Glomerular endothelial cell (primary cell): Measurements from ENCODE around the gene ADGRL3. TPM values are rescaled to one million over a fixed set of nuclear protein-coding genes. Genes with fewer than 3 reads are reported as not detected.
"Not testable (repeated sequence)": the region's sequence is repeated elsewhere in the genome, so short reads cannot be mapped to it uniquely, and the experiment has no call there.

ENCODE experiments used
- DNase-seq: peaks from one replicate; pipeline ENCODE4 v3.0.0-alpha.2; 2011; ENCODE audit warnings: low read depth, low spot score; ENCODE audit errors: extremely low read depth
- total RNA-seq: library from RNA; depleted of rRNA; stranded (reverse); fragments of >200 nt; gene quantifications from 2 replicates; pipeline ENCODE4 v1.2.3, GENCODE V29; 2015

The ADGRL3 gene
- total RNA-seq, 1 donor from 2014 or later, result 1.1 TPM

GRCh38 chr4:61204353-61205060, 4.4 kb downstream of the ADGRL3 start:
- DNase-seq, result no peak

- DNase-seq, result no peak
Measured at GRCh38 chr4:61205066-61205465, 4.9 kb downstream of the ADGRL3 start.

- not testable (repeated sequence) for DNase-seq
Measured at GRCh38 chr4:61207156-61207555, 7.0 kb downstream of the ADGRL3 start.

GRCh38 chr4:61210186-61210939, 10.2 kb downstream of the ADGRL3 start:
- DNase-seq, result no peak

DNA sequence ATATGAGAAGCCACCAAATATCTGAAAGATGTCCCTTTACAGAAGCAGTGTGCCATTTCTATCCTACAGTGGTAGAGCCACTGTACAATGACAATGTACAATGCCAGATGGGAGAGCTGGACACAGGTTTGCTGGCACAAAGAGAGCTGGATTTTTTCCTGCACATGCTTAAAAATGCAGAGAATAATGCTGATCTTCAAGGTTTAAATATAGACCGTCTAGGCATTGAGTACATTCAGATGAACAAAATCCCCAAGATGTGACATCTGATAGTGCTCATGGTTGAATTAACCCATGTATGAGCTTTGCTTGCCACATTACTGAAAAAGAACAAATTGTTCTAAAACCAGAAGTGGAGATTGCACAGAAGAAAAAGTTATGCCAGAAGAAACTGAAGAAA, 11.7 kb downstream of the ADGRL3 start:
- DNase-seq, result no peak

- DNase-seq, result no peak
Measured at GRCh38 chr4:61212788-61213187, 12.7 kb downstream of the ADGRL3 start.

GRCh38 chr4:61214680-61215079, 14.6 kb downstream of the ADGRL3 start:
- DNase-seq, result no peak

GRCh38 chr4:61217222-61217621, 17.1 kb downstream of the ADGRL3 start:
- no peak for DNase-seq

- no peak for DNase-seq
Measured at GRCh38 chr4:61220556-61220955, 20.4 kb downstream of the ADGRL3 start.

DNA sequence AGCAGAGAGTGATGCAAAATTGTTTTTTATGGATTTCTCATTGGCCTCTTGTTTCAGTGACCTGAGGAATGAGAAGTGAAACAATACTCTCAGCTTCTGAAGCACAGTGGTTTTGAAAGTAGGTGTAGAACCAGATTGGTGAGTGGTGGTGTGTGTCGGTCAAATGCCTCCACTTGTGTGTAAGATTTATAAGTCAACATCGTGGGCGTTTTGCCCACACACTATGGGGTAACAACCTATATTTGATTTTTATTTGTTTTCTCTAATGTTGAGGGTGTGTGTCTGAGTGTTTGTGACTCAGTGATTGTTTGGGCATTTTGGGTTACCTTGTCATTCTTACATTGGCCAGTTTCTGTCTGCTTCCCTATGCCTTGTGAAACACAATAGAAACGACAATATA, 23.3 kb downstream of the ADGRL3 start:
- no peak for DNase-seq

DNA sequence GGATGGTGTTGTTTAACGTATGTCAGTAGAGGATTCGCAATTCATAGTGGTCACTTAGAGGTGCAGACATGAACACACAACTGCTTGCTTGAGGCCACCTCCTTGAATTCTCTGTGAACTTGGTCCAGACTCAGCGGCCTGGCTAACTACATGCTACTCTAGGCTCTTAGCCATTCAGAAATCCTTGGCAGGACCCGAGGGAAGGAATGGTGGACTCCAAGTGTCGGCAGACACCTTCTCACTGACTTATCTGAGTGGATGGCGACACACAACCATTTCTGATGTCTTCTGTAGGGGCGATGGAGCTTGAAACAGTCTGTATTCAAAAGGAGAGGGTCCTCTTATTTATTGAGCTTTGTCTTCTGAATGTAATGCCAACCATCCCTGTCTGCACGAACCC, 24.4 kb downstream of the ADGRL3 start:
- DNase-seq, result no peak

- DNase-seq, result no peak
Measured at GRCh38 chr4:61225656-61226055, 25.5 kb downstream of the ADGRL3 start.

- DNase-seq, result no peak
Measured at GRCh38 chr4:61231421-61231820, 31.3 kb downstream of the ADGRL3 start.

GRCh38 chr4:61239250-61239649, 39.1 kb downstream of the ADGRL3 start:
- DNase-seq, result no peak

DNA sequence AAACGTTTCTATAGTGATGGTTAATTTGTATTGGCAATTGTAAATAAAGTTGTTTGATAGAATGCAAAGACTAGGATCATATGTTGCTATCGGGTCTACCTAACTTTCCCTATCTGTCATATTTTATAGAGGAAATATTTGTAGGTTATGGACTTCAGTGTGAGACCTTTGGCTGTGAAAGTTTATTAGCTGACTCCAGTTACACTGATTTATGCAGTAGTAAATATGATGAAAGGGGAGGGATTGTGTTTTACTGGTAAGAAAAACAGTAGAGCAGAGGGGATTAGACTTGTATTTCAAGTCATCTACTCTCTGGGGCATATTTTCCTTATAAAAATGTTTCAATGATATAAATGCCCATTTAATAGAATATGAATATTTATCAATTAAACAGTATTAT, 43.8 kb downstream of the ADGRL3 start:
- DNase-seq, result no peak

DNA sequence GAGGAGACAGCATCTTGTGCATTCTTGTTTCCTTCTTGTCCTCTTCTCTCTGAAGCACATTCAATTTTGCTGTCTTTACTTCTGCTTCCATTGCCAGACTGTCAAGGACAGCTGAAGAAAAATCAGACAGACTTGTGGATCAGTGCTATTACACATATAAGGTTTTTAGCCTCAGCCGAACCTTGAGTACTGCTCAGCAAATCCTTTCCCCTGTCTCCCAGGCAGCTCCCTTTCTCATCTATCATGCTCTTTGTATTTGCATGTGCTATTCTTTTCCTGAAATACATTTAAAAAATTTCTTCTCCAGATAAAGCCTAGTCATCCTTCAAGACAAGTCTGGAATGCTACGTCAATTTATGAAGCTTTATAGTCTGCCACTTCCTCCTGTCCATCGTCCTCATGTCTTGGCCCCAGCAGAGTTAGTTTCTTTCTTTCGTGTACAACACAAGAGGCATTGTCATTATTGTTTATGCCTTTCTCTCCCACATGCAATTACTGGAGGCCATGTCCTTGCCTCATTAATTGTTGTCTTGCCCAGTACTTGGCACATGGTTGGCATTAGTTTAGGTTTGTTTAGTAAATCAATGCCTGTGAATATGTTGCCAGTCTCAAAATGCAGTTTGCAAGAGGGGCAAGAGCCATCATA, 45.1 kb downstream of the ADGRL3 start:
- no peak for DNase-seq

DNA sequence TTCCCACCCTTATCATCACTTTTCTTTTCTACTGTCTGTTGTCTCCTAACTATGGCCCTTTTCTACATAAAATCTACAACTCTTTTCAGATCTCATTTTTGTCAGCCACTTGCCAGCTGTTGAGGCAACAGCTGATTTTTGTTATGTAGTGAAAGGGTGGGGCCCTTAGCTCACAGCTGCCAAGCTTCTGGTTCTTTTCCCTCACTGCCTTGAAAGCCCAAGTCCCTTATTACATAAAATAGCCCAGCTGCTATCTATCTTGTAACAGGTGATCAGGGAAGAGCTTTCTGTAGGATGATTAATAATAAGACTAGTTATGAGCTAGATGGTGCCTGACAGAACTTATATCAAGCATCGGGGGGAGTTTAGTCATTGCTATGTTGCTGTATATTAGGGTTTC, 45.9 kb downstream of the ADGRL3 start:
- DNase-seq, result no peak

- DNase-seq, result no peak
Measured at GRCh38 chr4:61248705-61249104, 48.6 kb downstream of the ADGRL3 start.

DNA sequence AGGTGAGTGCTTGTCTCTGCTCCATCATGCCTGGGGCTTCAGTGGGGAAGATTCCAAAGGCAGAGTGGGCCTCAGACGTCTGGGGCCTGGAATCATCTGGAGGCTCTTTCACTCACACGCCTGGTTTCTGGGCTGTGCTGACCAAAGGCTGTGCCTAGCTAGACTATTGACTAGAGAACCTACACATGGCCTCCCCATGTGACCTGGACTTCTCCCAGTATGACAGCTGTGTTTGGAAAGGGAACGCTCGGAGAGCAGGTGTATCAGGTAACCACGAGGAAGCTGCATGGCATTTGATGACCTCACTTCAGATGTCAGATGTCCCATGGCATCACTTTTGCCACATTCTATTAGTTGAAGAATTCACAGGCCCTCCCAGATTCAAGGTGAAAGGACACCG, 51.0 kb downstream of the ADGRL3 start:
- no peak for DNase-seq

GRCh38 chr4:61254406-61254805, 54.3 kb downstream of the ADGRL3 start:
- DNase-seq, result no peak

DNA sequence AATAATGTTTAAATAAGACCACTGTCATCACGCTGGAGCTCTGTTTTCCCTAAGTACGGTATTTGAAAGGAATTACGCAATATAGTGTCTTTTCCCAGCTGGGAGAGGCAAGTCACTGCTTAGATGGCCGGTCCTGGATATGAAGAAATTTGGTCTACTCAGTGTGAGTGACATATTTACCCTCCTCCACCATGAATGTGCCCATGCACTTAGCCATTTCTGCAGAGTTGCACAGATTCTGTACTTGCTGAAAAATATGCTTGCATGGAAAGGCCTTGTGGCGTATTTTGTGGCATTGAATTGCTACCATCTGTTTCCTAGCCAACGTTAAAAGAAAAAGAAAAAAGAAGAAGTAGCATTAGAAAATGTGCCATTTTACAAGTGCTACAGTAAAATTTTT, 73.1 kb downstream of the ADGRL3 start:
- DNase-seq, result no peak

GRCh38 chr4:61274286-61274685, 74.2 kb downstream of the ADGRL3 start:
- no peak for DNase-seq
